ENCODE measurements around the gene PPP2R5D. TPM values are rescaled to one million over a fixed set of nuclear protein-coding genes. Genes with fewer than 3 reads are reported as not detected.
A peak's percentile ranks its signal among the peaks of the same experiment; 100 is the strongest.

The PPP2R5D gene
- total and polyA plus RNA-seq, 9 of the 15 experiments (the other 6 are each of a cell fraction or from before 2014, with no cell fraction given) = 1.3 to 96.1 (median 38.4) TPM

DNA sequence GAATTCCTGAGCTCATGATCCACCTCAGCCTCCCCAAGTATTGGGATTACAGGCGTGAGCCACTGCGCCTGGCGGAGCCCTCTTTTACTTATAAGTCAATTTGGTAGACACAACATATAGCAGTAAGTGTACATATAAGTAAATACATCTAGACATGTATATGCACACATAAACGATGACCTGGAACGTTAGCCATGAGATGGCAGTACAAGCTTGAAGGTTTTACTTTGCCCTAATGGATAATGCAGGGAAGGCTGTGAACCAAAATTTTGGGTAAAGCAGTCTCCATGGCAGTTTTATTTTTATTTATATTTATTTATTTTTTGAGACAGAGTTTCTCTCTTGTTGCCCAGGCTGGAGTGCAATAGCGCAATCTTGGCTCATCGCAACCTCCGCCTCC is 26.2 kb upstream of the PPP2R5D start:
- 50% methylated on average over 8 of the region's 8 CpGs for WGBS (ENCODE audit: insufficient coverage, low coverage, missing lambda C conversion rate)
- Histone ChIP-seq H3K9me1 (ENCODE audit: control insufficient read depth, insufficient read depth, low read length) (no peaks in the 10 kb centered on the region), H3K36me3 (ENCODE audit: control insufficient read depth, insufficient read depth, low read length) (no peaks in the 10 kb centered on the region), H3K79me2 (ENCODE audit: control insufficient read depth, insufficient read depth, low read length) (no peaks in the 10 kb centered on the region), H3K27me3 (ENCODE audit: control insufficient read depth in 2 of 2, insufficient read depth in 2 of 2, low read length in 2 of 2) (no peaks in the 10 kb centered on the region), H3K27ac (ENCODE audit: extremely low read depth, low read depth, low read length) (no peak overlapping the region), H3K4me2 (ENCODE audit: insufficient read depth, low read length) (no peak overlapping the region), H3K9ac (ENCODE audit: insufficient read depth in 1 of 2, low read depth in 2 of 2, low read length in 2 of 2) (no peak overlapping the region), H2AFZ (ENCODE audit: low read depth, low read length) (no peak overlapping the region), H4K20me1 (replicated peaks; ENCODE audit: control insufficient read depth, insufficient read depth, low read length) (no peaks in the 10 kb centered on the region), H3K4me3 (no peak overlapping the region), H3K4me1 (replicated peaks in 1 of 2; ENCODE audit: control insufficient read depth in 2 of 2, insufficient read depth in 2 of 2, low read length in 2 of 2) (peaks cover 0 to 10% of the 10 kb centered on the region in 2 experiments; a peak in 1 of 5 replicates), H3K9me3 (replicated peaks; ENCODE audit: control insufficient read depth, insufficient read depth, low read depth, low read length) (no peaks in the 10 kb centered on the region)
- FAIRE-seq = no peak
- TF ChIP-seq, protein P1, sequence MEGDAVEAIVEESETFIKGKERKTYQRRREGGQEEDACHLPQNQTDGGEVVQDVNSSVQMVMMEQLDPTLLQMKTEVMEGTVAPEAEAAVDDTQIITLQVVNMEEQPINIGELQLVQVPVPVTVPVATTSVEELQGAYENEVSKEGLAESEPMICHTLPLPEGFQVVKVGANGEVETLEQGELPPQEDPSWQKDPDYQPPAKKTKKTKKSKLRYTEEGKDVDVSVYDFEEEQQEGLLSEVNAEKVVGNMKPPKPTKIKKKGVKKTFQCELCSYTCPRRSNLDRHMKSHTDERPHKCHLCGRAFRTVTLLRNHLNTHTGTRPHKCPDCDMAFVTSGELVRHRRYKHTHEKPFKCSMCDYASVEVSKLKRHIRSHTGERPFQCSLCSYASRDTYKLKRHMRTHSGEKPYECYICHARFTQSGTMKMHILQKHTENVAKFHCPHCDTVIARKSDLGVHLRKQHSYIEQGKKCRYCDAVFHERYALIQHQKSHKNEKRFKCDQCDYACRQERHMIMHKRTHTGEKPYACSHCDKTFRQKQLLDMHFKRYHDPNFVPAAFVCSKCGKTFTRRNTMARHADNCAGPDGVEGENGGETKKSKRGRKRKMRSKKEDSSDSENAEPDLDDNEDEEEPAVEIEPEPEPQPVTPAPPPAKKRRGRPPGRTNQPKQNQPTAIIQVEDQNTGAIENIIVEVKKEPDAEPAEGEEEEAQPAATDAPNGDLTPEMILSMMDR (IDR thresholded peaks at IDR 0.05 in 2 of 3, conservative IDR thresholded peaks at IDR 0.05 in 1 of 3; ENCODE audit: insufficient read depth in 2 of 3, low read depth in 1 of 3, low read length in 3 of 3) = peak; percentile 16 to 44 (median 25); a peak in 3 of 6 replicates
- peak; percentile 8 to 55; a peak in 1 of 4 replicates for TF ChIP-seq RAD21 (CRISPR knock-in tag; conservative IDR thresholded peaks at IDR 0.05 in 1 of 2, IDR thresholded peaks at IDR 0.05 in 1 of 2)
- no peak for TF ChIP-seq CEBPG (CRISPR knock-in tag; IDR thresholded peaks at IDR 0.05)
- no peak for TF ChIP-seq CEBPG (tag; conservative IDR thresholded peaks at IDR 0.05 in 1 of 2, IDR thresholded peaks at IDR 0.05 in 1 of 2)
- TF ChIP-seq NFYB (IDR thresholded peaks at IDR 0.05; ENCODE audit: extremely low read depth, insufficient read length) = no peak
- TF ChIP-seq, protein P2, sequence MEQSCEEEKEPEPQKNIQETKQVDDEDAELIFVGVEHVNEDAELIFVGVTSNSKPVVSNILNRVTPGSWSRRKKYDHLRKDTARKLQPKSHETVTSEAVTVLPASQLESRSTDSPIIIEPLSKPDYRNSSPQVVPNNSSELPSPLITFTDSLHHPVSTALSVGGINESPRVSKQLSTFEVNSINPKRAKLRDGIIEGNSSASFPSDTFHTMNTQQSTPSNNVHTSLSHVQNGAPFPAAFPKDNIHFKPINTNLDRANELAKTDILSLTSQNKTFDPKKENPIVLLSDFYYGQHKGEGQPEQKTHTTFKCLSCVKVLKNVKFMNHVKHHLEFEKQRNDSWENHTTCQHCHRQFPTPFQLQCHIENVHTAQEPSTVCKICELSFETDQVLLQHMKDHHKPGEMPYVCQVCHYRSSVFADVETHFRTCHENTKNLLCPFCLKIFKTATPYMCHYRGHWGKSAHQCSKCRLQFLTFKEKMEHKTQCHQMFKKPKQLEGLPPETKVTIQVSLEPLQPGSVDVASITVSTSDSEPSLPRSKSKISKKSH (CRISPR knock-in tag; IDR thresholded peaks at IDR 0.05) = no peak
- TF ChIP-seq, protein P3, sequence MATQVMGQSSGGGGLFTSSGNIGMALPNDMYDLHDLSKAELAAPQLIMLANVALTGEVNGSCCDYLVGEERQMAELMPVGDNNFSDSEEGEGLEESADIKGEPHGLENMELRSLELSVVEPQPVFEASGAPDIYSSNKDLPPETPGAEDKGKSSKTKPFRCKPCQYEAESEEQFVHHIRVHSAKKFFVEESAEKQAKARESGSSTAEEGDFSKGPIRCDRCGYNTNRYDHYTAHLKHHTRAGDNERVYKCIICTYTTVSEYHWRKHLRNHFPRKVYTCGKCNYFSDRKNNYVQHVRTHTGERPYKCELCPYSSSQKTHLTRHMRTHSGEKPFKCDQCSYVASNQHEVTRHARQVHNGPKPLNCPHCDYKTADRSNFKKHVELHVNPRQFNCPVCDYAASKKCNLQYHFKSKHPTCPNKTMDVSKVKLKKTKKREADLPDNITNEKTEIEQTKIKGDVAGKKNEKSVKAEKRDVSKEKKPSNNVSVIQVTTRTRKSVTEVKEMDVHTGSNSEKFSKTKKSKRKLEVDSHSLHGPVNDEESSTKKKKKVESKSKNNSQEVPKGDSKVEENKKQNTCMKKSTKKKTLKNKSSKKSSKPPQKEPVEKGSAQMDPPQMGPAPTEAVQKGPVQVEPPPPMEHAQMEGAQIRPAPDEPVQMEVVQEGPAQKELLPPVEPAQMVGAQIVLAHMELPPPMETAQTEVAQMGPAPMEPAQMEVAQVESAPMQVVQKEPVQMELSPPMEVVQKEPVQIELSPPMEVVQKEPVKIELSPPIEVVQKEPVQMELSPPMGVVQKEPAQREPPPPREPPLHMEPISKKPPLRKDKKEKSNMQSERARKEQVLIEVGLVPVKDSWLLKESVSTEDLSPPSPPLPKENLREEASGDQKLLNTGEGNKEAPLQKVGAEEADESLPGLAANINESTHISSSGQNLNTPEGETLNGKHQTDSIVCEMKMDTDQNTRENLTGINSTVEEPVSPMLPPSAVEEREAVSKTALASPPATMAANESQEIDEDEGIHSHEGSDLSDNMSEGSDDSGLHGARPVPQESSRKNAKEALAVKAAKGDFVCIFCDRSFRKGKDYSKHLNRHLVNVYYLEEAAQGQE (IDR thresholded peaks at IDR 0.05; ENCODE audit: borderline replicate concordance) = peak; percentile 25; the same call in 1 of the 2 replicates
- TF ChIP-seq, protein P3 (CRISPR knock-in tag; IDR thresholded peaks at IDR 0.05; ENCODE audit: low read depth) = no peak
- BruUV-seq (replicated peaks) = no TSS peak
- peak; percentile 73 for ATAC-seq
- ChIA-PET CTCF (ENCODE audit: low intra/inter-chr PET ratio) (no interaction called here), POLR2A (interaction anchor here (0.6 to 1.5 kb wide), 4 partner anchors 8 to 287 kb away, joined by 3 to 4 read pairs (median 3); no protein-coding TSS in a partner anchor)
- peak in 1 of 4 experiments; percentile 40 for DNase-seq (ENCODE audit: extremely low read depth in 1 of 4, low spot score in 3 of 4)
- intact Hi-C loops (cut with micrococcal nuclease) (no loop called here), in situ Hi-C loops (cut with MboI) (no loop called here)

All from K562 (cell line).